GM12878 (cell line): ENCODE data around the gene PPP1R3C. TPM values are rescaled to one million over a fixed set of nuclear protein-coding genes. Genes with fewer than 3 reads are reported as not detected.

ENCODE experiments used
- ATAC-seq: fragments of 200-7000 bp; cut with Tn5 transposase; 3 replicates; pipeline ENCODE4 v1.9.1; 2020; ENCODE audit warnings: mild to moderate bottlenecking, moderate library complexity
- BruUV-seq: library from RNA; stranded (reverse); fragments of 400-500 nt; replicated peaks from 2 replicates; lab custom pipeline; 2021; lab: Mats Ljungman, UMichigan
- CTCF ChIA-PET: fragments of 300-600 bp; sonication (Branson Sonifier 250); formaldehyde crosslinking; extraction: SDS; loops from one replicate; lab custom pipeline; 2021; ENCODE audit warnings: inconsistent platforms; lab: Yijun Ruan, JAX
- POLR2A ChIA-PET: fragments of 350-600 bp; formaldehyde crosslinking; extraction: SDS; loops from one replicate; lab custom pipeline; 2021; ENCODE audit warnings: inconsistent platforms; lab: Charles Lee
- RAD21 ChIA-PET: fragments of 300-600 bp; sonication (Branson Sonifier 250); formaldehyde crosslinking; loops from one replicate; lab custom pipeline; 2023; ENCODE audit warnings: antibody characterized with exemption; ENCODE audit not compliant: unreplicated experiment; lab: Charles Lee
- SMC1A ChIA-PET: fragments of 300-600 bp; sonication (Branson Sonifier 250); formaldehyde crosslinking; loops from one replicate; lab custom pipeline; 2023; ENCODE audit not compliant: unreplicated experiment, uncharacterized antibody; lab: Charles Lee
- DNase-seq: peaks from one replicate; pipeline ENCODE4 v3.0.0-alpha.2; 2011; ENCODE audit warnings: low read depth, low spot score
- FAIRE-seq: peaks from 3 replicates; lab custom pipeline; 2011; peaks lifted over from hg19 to GRCh38; lab: Jason Lieb, UNC
- H2AFZ ChIP-seq: 2 replicates; pipeline ENCODE4 v1.6.0; 2011; ENCODE audit warnings: low read depth, low read length, control low read depth; ENCODE audit not compliant: control insufficient read depth
- H3K27ac ChIP-seq: 2 replicates; pipeline ENCODE4 v1.5.1; 2011; ENCODE audit warnings: control low read depth; ENCODE audit not compliant: control insufficient read depth, insufficient read depth
- H3K27me3 ChIP-seq, 2 experiments: replicated peaks in 1 of 2; 2 replicates each; pipeline versions ENCODE4 v1.6.0 to v1.6.1; 2011; ENCODE audit warnings: low read length in 1 of 2; ENCODE audit not compliant: control insufficient read depth in 2 of 2, insufficient read depth in 2 of 2
- H3K36me3 ChIP-seq, 2 experiments: 2 replicates each; pipeline ENCODE4 v1.5.1; 2011; ENCODE audit warnings: low read length in 1 of 2; ENCODE audit not compliant: control insufficient read depth in 2 of 2, insufficient read depth in 2 of 2
- H3K4me1 ChIP-seq: 2 replicates; pipeline ENCODE4 v1.6.1; 2011; ENCODE audit warnings: mild to moderate bottlenecking, low read length, moderate library complexity, mixed read lengths; ENCODE audit not compliant: control insufficient read depth, insufficient read depth
- H3K4me2 ChIP-seq: 2 replicates; pipeline ENCODE4 v1.6.0; 2011; ENCODE audit warnings: control low read depth; ENCODE audit not compliant: control insufficient read depth, insufficient read depth
- H3K4me3 ChIP-seq: fragments of 200-600 bp; sonication (generic); 2 replicates; pipeline ENCODE4 v1.5.1; 2016
- H3K79me2 ChIP-seq: 2 replicates; pipeline ENCODE4 v1.6.0; 2011; ENCODE audit warnings: low read length; ENCODE audit not compliant: control insufficient read depth, insufficient read depth
- H3K9ac ChIP-seq: 2 replicates; pipeline ENCODE4 v1.8.0; 2011; ENCODE audit warnings: low read length, control low read depth, mixed read lengths; ENCODE audit not compliant: control insufficient read depth, insufficient read depth
- H3K9me3 ChIP-seq: replicated peaks from 3 replicates; pipeline ENCODE4 v1.5.1; 2011; ENCODE audit warnings: mild to moderate bottlenecking, low read length; ENCODE audit not compliant: control insufficient read depth, insufficient read depth
- H4K20me1 ChIP-seq: 2 replicates; pipeline ENCODE4 v1.6.0; 2011; ENCODE audit not compliant: control insufficient read depth, insufficient read depth
- CBX3 ChIP-seq: fragments of 200-600 bp; sonication (generic); IDR thresholded peaks from 2 replicates; pipeline ENCODE4 v1.6.1; 2016; ENCODE audit warnings: low read depth, borderline replicate concordance
- IRF5 ChIP-seq: fragments of 450-650 bp; IDR thresholded peaks from 2 replicates; pipeline ENCODE4 v1.6.1; 2017; ENCODE audit warnings: borderline replicate concordance
- MTA3 ChIP-seq: IDR thresholded peaks from 2 replicates; pipeline ENCODE4 v1.6.1; 2012; ENCODE audit warnings: low read length, inconsistent platforms, borderline replicate concordance
- SMAD5 ChIP-seq: IDR thresholded peaks from 2 replicates; pipeline ENCODE4 v1.6.1; 2016; ENCODE audit warnings: antibody characterized with exemption, low read depth
- STAT3 ChIP-seq: IDR thresholded peaks from 2 replicates; pipeline ENCODE4 v1.6.1; 2011; ENCODE audit warnings: low read depth, low read length, improper control_type of control experiment
- SUZ12 ChIP-seq: fragments of 200-600 bp; sonication (generic); IDR thresholded peaks from one replicate; pipeline ENCODE4 v1.6.1; 2018; ENCODE audit warnings: antibody characterized with exemption, mild to moderate bottlenecking; ENCODE audit not compliant: unreplicated experiment
- TARDBP ChIP-seq: IDR thresholded peaks from 2 replicates; pipeline ENCODE4 v1.6.1; 2016; ENCODE audit warnings: borderline replicate concordance
- WGBS: methylation state at CpG from one replicate; pipeline ENCODE4 v1.1.6; 2016; ENCODE audit warnings: low lambda C conversion rate; ENCODE audit not compliant: insufficient replicate concordance, insufficient coverage; ENCODE audit errors: missing lambda C conversion rate; 5-methylcytosine and 5-hydroxymethylcytosine counted together
- in situ Hi-C: fragments of 300-500 bp; cut with MboI; formaldehyde crosslinking; loops from 9 replicates; pipeline ENCODE4 v1.14.3; 2018; ENCODE audit warnings: mixed read lengths
- intact Hi-C: fragments of 100-400 bp; cut with micrococcal nuclease; formaldehyde crosslinking; loops from one replicate; pipeline ENCODE4 v1.14.2; 2022; ENCODE audit not compliant: unreplicated experiment
- polyA plus RNA-seq, 11 experiments: library from polyadenylated mRNA; depleted of rRNA in 4 of 11; unstranded in 6 of 11; stranded (reverse) in 5 of 11; fragments of >200 nt; fragmentation: Nextera tagmentation in 4 of 11; fragmentation: Illumina TruSeq in 1 of 11; extraction: Ambion mirVana in 4 of 11; extraction: Trizol in 1 of 11; gene quantifications; 1 replicate in 1 of 11; 2 replicates in 10 of 11; pipeline versions ENCODE4 v1.2.1 to v1.2.3, GENCODE V29; 2011 to 2016; ENCODE audit warnings: inconsistent platforms in 2 of 11, missing spikeins in 2 of 11, low read depth in 1 of 11
- total RNA-seq, 4 experiments: library from RNA; depleted of rRNA in 3 of 4; stranded (reverse); fragments of >200 nt in 3 of 4; fragmentation: Illumina TruSeq in 1 of 4; extraction: Trizol in 1 of 4; gene quantifications; 2 replicates each; pipeline versions ENCODE4 v1.2.1 to v1.2.3, GENCODE V29; 2013 to 2021

PPP1R3C gene
- total and polyA plus RNA-seq, 10 of the 15 experiments (the other 5 are each of a cell fraction or from before 2014, with no cell fraction given): 0.01 to 0.08 (median 0.04) TPM; not detected in 6

GRCh38 chr10:91629715-91630549 lies 2.9 kb downstream of the PPP1R3C start:
- Histone ChIP-seq H3K27me3 (peaks cover 3 to 7% of the 10 kb centered on the region in 2 experiments; a peak in 3 of 4 replicates), H3K9me3 (no peaks in the 10 kb centered on the region; the same call in 2 of the 3 replicates), H4K20me1 (no peaks in the 10 kb centered on the region), H3K4me2 (no peak overlapping the region), H3K36me3 (no peaks in the 10 kb centered on the region), H3K79me2 (no peaks in the 10 kb centered on the region), H3K4me3 (no peak overlapping the region), H2AFZ (no peak overlapping the region), H3K27ac (no peak overlapping the region), H3K9ac (no peak overlapping the region), H3K4me1 (no peaks in the 10 kb centered on the region)
- intact Hi-C loops: loop anchor here (10.0 kb wide), 1 partner anchor 745 kb away; no protein-coding TSS in a partner anchor
- 57% methylated on average over 11 of the region's 11 CpGs for WGBS
- CTCF ChIA-PET: interaction anchor here (0.9 kb wide), 1 partner anchor 138 kb away, joined by 3 read pairs; no protein-coding TSS in a partner anchor
- no peak for ATAC-seq
- RAD21 ChIA-PET: no interaction called here
- in situ Hi-C loops: no loop called here
- POLR2A ChIA-PET: no interaction called here
- DNase-seq: no peak
- SMC1A ChIA-PET: no interaction called here
- TF ChIP-seq SUZ12 (no peak), STAT3 (no peak), CBX3 (no peak), IRF5 (no peak), TARDBP (no peak), SMAD5 (no peak), MTA3 (no peak)
- BruUV-seq: no TSS peak
- no peak for FAIRE-seq
